Measurements from ENCODE around the gene KLHL25.

Gene KLHL25

GRCh38 chr15:85772668-85773067 is 22.1 kb downstream of the KLHL25 start:
- DNase-seq: peak; percentile 34

GRCh38 chr15:85771781-85772445 is 22.8 kb downstream of the KLHL25 start:
- DNase-seq: no peak

- no peak for DNase-seq
Observed at GRCh38 chr15:85771271-85771670, 23.5 kb downstream of the KLHL25 start.

GRCh38 chr15:85770096-85771041 is 24.4 kb downstream of the KLHL25 start:
- no peak for DNase-seq

GRCh38 chr15:85769182-85769900 is 25.4 kb downstream of the KLHL25 start:
- no peak for DNase-seq

- DNase-seq: no peak
Observed at GRCh38 chr15:85768595-85769168, 26.0 kb downstream of the KLHL25 start.

- no peak for DNase-seq
Observed at GRCh38 chr15:85767785-85768529, 26.8 kb downstream of the KLHL25 start.

- no peak for DNase-seq
Observed at GRCh38 chr15:85766001-85766831, 28.5 kb downstream of the KLHL25 start.

GRCh38 chr15:85764649-85765277 is 30.0 kb downstream of the KLHL25 start:
- DNase-seq: no peak

GRCh38 chr15:85763673-85764633 is 30.8 kb downstream of the KLHL25 start:
- DNase-seq: no peak

- DNase-seq: no peak
Observed at GRCh38 chr15:85763157-85763556, 31.6 kb downstream of the KLHL25 start.

GRCh38 chr15:85762756-85763127 is 32.0 kb downstream of the KLHL25 start:
- no peak for DNase-seq

GRCh38 chr15:85762039-85762755 is 32.5 kb downstream of the KLHL25 start:
- no peak for DNase-seq

- DNase-seq: no peak
Observed at GRCh38 chr15:85761635-85762034, 33.1 kb downstream of the KLHL25 start.

GRCh38 chr15:85760531-85761371 is 34.0 kb downstream of the KLHL25 start:
- no peak for DNase-seq

GRCh38 chr15:85760049-85760448 is 34.7 kb downstream of the KLHL25 start:
- no peak for DNase-seq

- DNase-seq: no peak
Observed at GRCh38 chr15:85759376-85759775, 35.3 kb downstream of the KLHL25 start.

- DNase-seq: no peak
Observed at GRCh38 chr15:85758655-85758978, 36.1 kb downstream of the KLHL25 start.

All from NCI-H345 (cell line).